ENCODE results near the gene DIP2C. TPM values are rescaled to one million over a fixed set of nuclear protein-coding genes. Genes with fewer than 3 reads are reported as not detected.
"Not testable (repeated sequence)": the region's sequence is repeated elsewhere in the genome, so short reads cannot be mapped to it uniquely, and the experiment has no call there.

DIP2C gene
- total RNA-seq, 2 donors from 2014 or later: 21.6 to 30.5 TPM

GRCh38 chr10:378230-378929 is 311.1 kb downstream of the DIP2C start:
- ATAC-seq (no peak), DNase-seq (no peak)
- intact Hi-C loops (cut with DNase I): no loop called here

- DNase-seq: no peak
- intact Hi-C loops (cut with DNase I): no loop called here
- no peak for ATAC-seq
These were observed 312.2 kb downstream of the DIP2C start for GRCh38 chr10:377228-377627.

DNA sequence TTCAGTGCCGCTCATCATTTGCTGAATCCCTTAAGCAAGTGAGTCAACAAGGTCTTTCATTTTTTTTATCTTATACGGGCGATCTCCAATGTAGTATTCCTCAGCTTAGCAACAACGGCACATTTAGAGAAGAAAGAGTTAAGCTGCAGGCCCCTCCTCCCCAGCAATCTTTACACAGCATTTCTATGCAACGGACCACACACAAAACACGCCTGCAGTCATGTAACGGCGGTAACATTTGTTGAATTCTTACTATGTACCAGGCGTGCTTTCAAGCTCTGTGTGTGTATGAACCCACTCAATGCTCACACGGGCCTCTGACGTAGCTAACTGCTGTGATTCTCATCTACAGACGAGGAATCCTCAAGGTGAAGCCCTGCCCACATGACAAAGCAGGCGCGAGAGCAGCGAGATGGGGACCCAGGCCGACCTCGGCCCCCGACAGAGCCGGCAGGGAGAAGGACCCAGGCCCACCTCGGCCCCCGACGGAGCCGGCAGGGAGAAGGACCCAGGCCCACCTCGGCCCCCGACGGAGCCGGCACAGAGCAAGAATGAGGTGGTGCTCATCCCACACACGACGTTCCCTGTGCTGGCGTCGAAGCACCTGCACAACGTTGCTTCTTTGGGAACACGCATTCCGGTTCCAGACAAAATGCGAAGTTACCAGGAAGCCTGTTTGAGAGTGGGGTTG is 313.5 kb downstream of the DIP2C start:
- DNase-seq: no peak
- ATAC-seq: no peak
- intact Hi-C loops (cut with DNase I): no loop called here

GRCh38 chr10:374354-374753 is 315.1 kb downstream of the DIP2C start:
- intact Hi-C loops (cut with DNase I): no loop called here
- DNase-seq (no peak), ATAC-seq (no peak)

DNA sequence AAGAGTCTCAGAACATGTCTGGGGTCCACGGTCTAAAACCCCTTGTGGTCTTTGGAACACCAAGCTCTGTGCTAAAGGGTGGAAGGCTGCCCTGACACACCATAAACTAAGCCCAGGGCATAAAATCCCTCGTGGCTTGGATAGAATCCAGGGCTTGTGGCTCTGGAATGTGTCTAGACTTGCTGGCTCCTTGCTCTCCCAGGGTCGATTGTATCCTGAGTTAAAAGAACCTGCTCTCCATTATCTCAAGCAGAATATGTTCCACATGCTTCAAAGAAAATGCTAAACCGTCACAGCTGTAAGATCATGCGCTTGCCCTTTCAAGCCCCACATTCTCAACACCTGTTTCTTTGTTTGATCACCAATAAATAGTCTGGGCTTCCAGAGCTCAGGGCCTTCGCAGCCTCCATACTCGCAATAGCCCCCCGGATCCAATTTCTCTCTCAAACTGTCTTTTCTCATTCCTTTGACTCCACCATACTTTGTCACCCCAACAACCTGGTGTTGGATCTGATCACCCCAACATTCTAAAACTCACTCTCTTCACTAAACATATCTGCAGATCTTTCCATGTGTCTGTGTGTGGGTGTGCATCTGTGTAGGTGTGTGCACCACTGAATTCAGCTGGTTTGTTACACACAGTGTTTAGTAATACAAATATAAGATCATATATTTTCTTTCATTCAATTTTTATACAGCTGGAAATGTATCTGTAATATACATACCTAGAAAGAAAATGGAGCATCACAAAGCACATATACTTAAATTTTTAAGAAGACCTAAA is 315.8 kb downstream of the DIP2C start:
- intact Hi-C loops (cut with DNase I): no loop called here
- DNase-seq (no peak), ATAC-seq (no peak)

- no peak for ATAC-seq
- DNase-seq: no peak
- intact Hi-C loops (cut with DNase I): no loop called here
These were observed 316.5 kb downstream of the DIP2C start for GRCh38 chr10:373015-373414.

GRCh38 chr10:372566-372965 is 316.9 kb downstream of the DIP2C start:
- intact Hi-C loops (cut with DNase I): no loop called here
- ATAC-seq: peak in 1 of 2 donors; percentile 15

GRCh38 chr10:371515-371914 is 318.0 kb downstream of the DIP2C start:
- intact Hi-C loops (cut with DNase I): no loop called here
- DNase-seq (no peak), ATAC-seq (no peak)

More at GRCh38 chr10:372566-372965, 316.9 kb downstream of the DIP2C start:
- DNase-seq: no peak

- intact Hi-C loops (cut with DNase I): no loop called here
- DNase-seq: no peak
- ATAC-seq: no peak
These were observed 319.0 kb downstream of the DIP2C start for GRCh38 chr10:370449-370825.

- intact Hi-C loops (cut with DNase I): no loop called here
- no peak for DNase-seq
- ATAC-seq: peak in 1 of 2 donors; percentile 45
These were observed 319.6 kb downstream of the DIP2C start for GRCh38 chr10:369684-370448.

DNA sequence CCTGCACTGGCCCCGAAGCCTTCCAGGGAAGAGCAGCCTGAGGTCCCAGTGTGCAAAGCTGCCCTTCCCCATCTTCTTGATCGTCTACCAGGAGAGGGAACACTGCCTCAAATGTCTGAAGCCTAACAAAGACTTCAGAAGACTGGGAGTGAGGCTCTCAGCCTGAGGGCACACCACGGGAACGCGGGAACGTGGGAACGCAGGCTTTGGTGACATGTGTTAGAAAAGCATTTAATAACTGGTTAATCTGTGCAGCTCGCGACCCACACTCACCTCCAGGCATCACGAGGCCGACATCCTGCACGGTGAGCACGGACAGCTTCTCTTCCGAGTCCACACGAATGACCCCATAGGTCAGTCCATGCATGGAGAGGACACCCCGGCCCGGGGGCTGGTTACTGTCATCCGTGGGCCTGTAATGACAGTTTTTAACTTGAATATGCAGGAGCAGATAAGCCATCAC is 320.2 kb downstream of the DIP2C start:
- intact Hi-C loops (cut with DNase I): no loop called here
- no peak for DNase-seq
- ATAC-seq: no peak

DNA sequence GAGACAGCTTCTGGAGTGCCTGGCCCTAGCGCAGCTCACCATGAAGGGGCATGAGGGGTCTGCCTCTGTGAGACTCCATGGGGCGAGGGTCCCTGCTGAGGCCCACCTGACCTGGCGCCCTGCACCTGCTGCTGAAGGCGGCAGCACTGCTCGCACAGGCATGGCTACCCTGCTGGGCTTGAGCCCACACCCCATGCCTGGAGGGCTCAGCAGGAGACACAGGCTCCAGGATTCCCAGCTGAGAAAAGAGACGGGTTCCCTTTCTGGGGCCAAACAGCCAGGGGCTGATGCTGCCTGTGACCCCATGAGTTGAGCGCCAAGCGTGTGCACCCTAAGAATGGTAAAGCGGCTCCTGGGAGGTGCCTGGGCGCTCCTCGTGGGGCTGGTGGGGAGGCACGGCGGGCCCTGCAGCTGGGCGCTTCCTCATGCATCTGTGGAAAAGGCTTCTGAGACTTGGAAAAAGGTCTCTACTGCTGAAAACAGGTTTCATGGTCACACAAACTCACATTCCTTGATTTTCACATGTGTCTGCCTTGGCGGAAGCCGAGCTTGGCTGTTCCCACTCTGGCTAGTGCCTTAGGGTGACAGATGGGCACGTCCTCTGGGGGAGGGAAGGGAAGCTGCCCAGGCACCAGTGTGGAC is 320.8 kb downstream of the DIP2C start:
- intact Hi-C loops (cut with DNase I): no loop called here
- no peak for DNase-seq
- no peak for ATAC-seq

- ATAC-seq; DNase-seq; intact Hi-C loops (cut with DNase I): not testable (repeated sequence)
These were observed 321.4 kb downstream of the DIP2C start for GRCh38 chr10:368107-368506.

DNA sequence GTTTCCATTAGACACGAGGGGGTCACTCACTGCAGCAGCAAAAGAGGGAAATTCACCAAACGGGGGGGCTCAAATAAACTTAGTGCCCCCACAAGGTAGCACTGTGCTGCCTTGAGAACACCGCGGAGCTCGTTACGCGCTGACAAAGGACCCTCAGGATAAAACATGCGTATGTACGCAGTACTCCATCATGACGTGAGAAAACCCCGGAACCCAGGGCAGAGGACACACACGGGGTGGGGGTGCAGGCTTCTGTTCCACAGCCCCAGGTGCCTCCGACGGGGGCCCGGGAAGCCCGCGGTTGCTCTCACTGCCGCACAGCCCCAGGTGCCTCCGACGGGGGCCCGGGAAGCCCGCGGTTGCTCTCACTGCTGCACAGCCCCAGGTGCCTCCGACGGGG is 321.8 kb downstream of the DIP2C start:
- intact Hi-C loops (cut with DNase I): no loop called here
- ATAC-seq (no peak), DNase-seq (no peak)

DNA sequence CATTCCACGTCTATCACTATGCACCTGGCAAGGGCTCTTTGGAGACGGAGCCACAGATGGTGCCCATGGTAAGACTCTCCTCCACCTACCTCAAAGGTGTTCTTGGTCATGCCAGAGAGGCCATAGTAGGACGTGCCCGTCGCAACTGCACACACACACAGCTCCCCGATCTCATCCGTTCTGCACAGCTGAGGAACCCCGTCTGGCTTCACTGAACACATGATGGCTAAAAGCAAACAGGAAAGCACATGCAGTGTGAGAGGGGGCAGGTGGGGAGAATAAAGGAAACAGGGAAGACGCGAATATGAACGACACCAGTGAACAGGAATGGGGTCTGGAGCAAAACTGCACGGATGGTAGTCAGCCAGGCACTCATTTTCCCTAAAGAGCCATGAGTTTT is 323.3 kb downstream of the DIP2C start:
- intact Hi-C loops (cut with DNase I): no loop called here
- ATAC-seq: no peak
- DNase-seq: no peak

GRCh38 chr10:364267-364775 is 325.1 kb downstream of the DIP2C start:
- ATAC-seq: no peak
- DNase-seq: no peak
- intact Hi-C loops (cut with DNase I): no loop called here

GRCh38 chr10:363152-363551 is 326.3 kb downstream of the DIP2C start:
- DNase-seq (no peak), ATAC-seq (no peak)
- intact Hi-C loops (cut with DNase I): no loop called here

DNA sequence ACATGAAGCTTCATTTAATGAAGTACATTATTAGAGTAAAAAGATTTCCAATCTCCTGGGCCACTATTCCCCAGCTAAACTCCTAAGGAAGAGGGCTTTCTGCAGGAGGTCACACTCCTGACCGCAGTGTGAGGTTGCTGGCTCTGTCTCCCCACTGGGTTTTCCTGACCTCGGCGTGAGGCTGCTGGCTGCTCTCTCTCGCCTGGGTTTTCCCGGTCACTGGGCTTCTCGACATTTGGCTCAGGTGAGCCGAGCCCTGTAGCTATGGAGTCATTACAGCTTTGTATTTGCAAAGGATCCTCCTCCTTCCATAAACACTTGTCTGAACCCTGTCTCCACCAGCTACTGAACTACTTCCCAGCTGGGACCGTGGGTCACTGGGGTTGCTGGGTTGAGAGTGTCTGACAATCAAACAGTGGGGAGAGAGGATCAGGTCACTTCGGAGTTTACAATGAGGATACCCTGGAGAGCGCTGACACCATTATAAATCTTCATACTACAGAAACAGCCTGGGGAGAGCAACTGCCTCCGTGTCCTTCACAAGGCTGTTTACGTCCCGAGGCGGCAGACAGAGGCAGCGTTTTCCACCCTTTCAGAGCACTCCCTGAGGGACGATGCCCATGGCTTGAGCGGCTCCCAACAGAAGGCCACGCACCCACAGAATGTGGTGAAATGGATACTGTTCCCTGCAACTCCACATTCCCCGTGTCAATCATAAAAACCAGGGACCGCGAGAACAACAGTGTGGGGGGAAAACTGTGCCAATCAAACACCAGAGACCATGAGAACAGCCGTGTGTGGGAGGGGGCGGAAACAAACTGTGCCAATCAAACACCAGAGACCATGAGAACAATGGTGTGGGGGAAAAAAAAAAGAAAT is 328.0 kb downstream of the DIP2C start:
- no peak for ATAC-seq
- intact Hi-C loops (cut with DNase I): no loop called here
- DNase-seq: no peak
